Measurements from ENCODE around the gene P2RY2. TPM values are rescaled to one million over a fixed set of nuclear protein-coding genes. Genes with fewer than 3 reads are reported as not detected.

Gene P2RY2
- total and polyA plus RNA-seq, 2 donors (not counting 1 experiment from before 2014, with no cell fraction given), result 0.05 to 0.17 TPM

DNA sequence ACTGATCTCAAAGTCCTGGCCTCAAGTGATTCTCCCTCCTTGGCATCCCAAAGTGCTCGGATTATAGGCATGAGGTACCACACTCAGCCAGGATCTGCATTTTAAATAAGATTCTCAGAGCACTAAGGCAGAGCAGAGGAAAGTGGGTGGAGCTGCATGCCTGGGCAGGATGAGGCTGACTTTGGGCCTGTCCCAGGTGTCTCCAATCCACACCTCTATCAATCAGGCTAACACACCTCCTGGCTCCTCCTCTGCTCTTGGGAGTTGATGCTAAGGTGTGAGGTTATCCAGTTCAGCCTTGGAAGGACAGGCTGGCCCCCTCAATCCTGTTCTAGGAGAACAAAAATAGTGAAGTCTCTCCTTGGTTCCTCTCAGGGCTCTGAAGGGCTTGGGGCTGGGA is 30.2 kb upstream of the P2RY2 start:
- DNase-seq (ENCODE audit: low read depth in 2 of 2), result no peak
- H3K4me2 ChIP-seq (ENCODE audit: extremely low read depth, insufficient read depth, low read length), result no peak overlapping the region
- TF ChIP-seq CTCF (conservative IDR thresholded peaks at IDR 0.05 in 1 of 2, IDR thresholded peaks at IDR 0.05 in 1 of 2; ENCODE audit: low read depth in 1 of 2, low read length in 2 of 2), result no peak
- TF ChIP-seq EZH2 (IDR thresholded peaks at IDR 0.05; ENCODE audit: low read length, missing control alignments), result no peak
- H3K27me3 ChIP-seq (ENCODE audit: control insufficient read depth, insufficient read depth, low read length), result peaks cover 2% of the 10 kb centered on the region
- no peaks in the 10 kb centered on the region for H3K36me3 ChIP-seq (ENCODE audit: control insufficient read depth, insufficient read depth, low read length)
- no peaks in the 10 kb centered on the region for H3K79me2 ChIP-seq (ENCODE audit: control insufficient read depth, insufficient read depth, low read length)
- no peaks in the 10 kb centered on the region for H4K20me1 ChIP-seq (ENCODE audit: control insufficient read depth, extremely low read depth, insufficient read depth, low read length)
- H3K4me1 ChIP-seq (ENCODE audit: control insufficient read depth, extremely low read depth, insufficient read depth, low read length), result peaks cover 5% of the 10 kb centered on the region
- H3K9ac ChIP-seq (ENCODE audit: insufficient read depth, low read length), result no peak overlapping the region
- no peak overlapping the region for H3K4me3 ChIP-seq (replicated peaks in 1 of 4; ENCODE audit: control extremely low read depth in 1 of 4, insufficient read depth in 1 of 4, low read depth in 3 of 4, low read length in 4 of 4)
- H3K9me3 ChIP-seq (ENCODE audit: control insufficient read depth, insufficient read depth, low read depth, low read length), result no peaks in the 10 kb centered on the region
- H2AFZ ChIP-seq (ENCODE audit: low read length), result no peak overlapping the region
- H3K27ac ChIP-seq (ENCODE audit: insufficient read depth, low read length), result no peak overlapping the region

DNA sequence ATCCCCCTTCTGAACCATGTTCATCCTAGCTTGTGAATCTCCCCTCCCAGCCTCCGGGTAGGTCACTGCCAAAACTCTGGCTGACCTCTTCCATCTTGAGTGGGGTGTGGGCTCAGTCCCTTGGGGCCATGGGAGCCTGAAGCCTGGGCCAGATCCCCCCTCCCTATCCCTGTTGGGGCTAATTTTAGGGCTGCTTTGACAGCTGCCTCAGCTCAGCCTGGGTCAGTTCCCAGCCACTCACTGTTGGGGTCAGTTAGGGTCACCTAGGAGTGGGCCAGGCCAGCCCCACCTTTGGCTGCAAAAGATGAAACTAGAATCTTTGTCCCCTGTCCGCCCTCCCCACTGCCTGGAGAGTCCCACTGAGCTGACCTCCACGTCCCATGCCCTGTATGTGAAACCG is 29.8 kb upstream of the P2RY2 start:
- Histone ChIP-seq H3K27ac (ENCODE audit: insufficient read depth, low read length) (no peak overlapping the region), H3K27me3 (ENCODE audit: control insufficient read depth, insufficient read depth, low read length) (peaks cover 2% of the 10 kb centered on the region), H4K20me1 (ENCODE audit: control insufficient read depth, extremely low read depth, insufficient read depth, low read length) (no peaks in the 10 kb centered on the region), H3K36me3 (ENCODE audit: control insufficient read depth, insufficient read depth, low read length) (no peaks in the 10 kb centered on the region), H3K9me3 (ENCODE audit: control insufficient read depth, insufficient read depth, low read depth, low read length) (no peaks in the 10 kb centered on the region), H3K9ac (ENCODE audit: insufficient read depth, low read length) (no peak overlapping the region), H2AFZ (ENCODE audit: low read length) (no peak overlapping the region), H3K79me2 (ENCODE audit: control insufficient read depth, insufficient read depth, low read length) (no peaks in the 10 kb centered on the region), H3K4me1 (ENCODE audit: control insufficient read depth, extremely low read depth, insufficient read depth, low read length) (peaks cover 5% of the 10 kb centered on the region), H3K4me3 (replicated peaks in 1 of 4; ENCODE audit: control extremely low read depth in 1 of 4, insufficient read depth in 1 of 4, low read depth in 3 of 4, low read length in 4 of 4) (no peak overlapping the region), H3K4me2 (ENCODE audit: extremely low read depth, insufficient read depth, low read length) (no peak overlapping the region)
- no peak for DNase-seq (ENCODE audit: low read depth in 2 of 2)
- TF ChIP-seq EZH2 (IDR thresholded peaks at IDR 0.05; ENCODE audit: low read length, missing control alignments) (no peak), CTCF (conservative IDR thresholded peaks at IDR 0.05 in 1 of 2, IDR thresholded peaks at IDR 0.05 in 1 of 2; ENCODE audit: low read depth in 1 of 2, low read length in 2 of 2) (no peak)

DNA sequence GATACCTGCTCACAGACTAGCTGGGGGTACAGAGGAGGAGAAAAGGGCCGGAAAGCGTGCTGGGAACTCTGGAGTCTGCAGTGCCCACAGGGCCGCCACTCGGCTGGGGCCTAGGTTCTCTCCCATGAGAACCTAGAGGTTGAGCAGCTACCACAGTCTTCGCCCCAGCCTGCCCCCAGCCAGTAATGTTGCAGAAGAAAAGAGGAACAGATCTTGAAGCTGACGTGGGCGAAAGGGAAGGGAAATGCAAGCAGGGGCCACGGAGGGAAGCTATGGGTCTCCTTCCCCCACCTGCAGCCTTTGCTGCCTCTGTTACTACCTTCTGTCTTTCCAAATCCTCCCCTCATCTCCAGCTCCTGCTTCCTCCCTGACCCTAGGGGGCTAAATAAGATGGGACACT is 28.8 kb upstream of the P2RY2 start:
- Histone ChIP-seq H3K79me2 (ENCODE audit: control insufficient read depth, insufficient read depth, low read length) (no peaks in the 10 kb centered on the region), H3K4me3 (replicated peaks in 1 of 4; ENCODE audit: control extremely low read depth in 1 of 4, insufficient read depth in 1 of 4, low read depth in 3 of 4, low read length in 4 of 4) (no peak overlapping the region), H3K9ac (ENCODE audit: insufficient read depth, low read length) (no peak overlapping the region), H3K36me3 (ENCODE audit: control insufficient read depth, insufficient read depth, low read length) (no peaks in the 10 kb centered on the region), H3K4me2 (ENCODE audit: extremely low read depth, insufficient read depth, low read length) (no peak overlapping the region), H3K9me3 (ENCODE audit: control insufficient read depth, insufficient read depth, low read depth, low read length) (no peaks in the 10 kb centered on the region), H3K4me1 (ENCODE audit: control insufficient read depth, extremely low read depth, insufficient read depth, low read length) (peaks cover 5% of the 10 kb centered on the region), H3K27me3 (ENCODE audit: control insufficient read depth, insufficient read depth, low read length) (peaks cover 2% of the 10 kb centered on the region), H2AFZ (ENCODE audit: low read length) (no peak overlapping the region), H3K27ac (ENCODE audit: insufficient read depth, low read length) (no peak overlapping the region), H4K20me1 (ENCODE audit: control insufficient read depth, extremely low read depth, insufficient read depth, low read length) (no peaks in the 10 kb centered on the region)
- no peak for DNase-seq (ENCODE audit: low read depth in 2 of 2)
- TF ChIP-seq EZH2 (IDR thresholded peaks at IDR 0.05; ENCODE audit: low read length, missing control alignments) (no peak), CTCF (conservative IDR thresholded peaks at IDR 0.05 in 1 of 2, IDR thresholded peaks at IDR 0.05 in 1 of 2; ENCODE audit: low read depth in 1 of 2, low read length in 2 of 2) (no peak)
